GM18502 (cell line): ENCODE results near the gene LIMK2.

Experiments used
- ATAC-seq: cut with Tn5 transposase; IDR thresholded peaks from one replicate; pipeline ENCODE4 v1.9.1; 2021; ENCODE audit warnings: mild to moderate bottlenecking; ENCODE audit not compliant: unreplicated experiment, poor library complexity

Gene LIMK2

DNA sequence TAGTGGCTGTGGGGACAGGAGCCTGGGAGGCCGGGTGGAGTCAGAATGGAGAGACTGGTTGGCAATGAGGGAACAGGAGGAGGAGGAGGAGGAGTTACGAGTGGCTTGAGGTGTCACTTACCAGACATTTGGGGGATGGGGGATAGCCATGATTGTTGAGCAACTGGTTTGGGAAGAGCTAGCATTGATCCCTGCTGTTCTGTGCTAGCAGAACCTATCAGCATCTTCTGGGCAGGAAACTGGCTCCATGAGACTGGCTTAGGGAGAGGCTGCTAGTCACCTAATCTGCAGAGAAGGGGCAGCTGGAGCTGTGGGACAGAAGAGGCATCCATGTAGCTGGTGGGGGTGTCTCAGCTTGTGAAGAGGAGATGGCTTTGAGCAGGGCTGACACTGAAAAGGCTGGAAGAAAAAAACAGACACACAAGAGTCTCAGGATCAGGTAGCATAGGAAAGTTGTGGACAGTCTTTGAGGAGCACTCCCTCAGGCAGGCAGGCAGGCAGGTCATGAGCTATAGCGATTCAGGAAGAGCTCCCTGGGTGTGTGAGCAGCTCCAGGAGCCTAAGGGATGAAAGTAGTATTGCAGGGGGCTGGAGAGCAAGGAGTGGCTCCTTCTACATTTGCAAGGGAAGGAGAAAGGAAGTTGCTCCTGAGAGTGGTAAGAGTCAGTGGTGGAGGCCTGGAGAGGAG is 57.9 kb downstream of the LIMK2 start:
- ATAC-seq = no peak

- ATAC-seq = no peak
These were observed 58.9 kb downstream of the LIMK2 start for GRCh38 chr22:31271026-31271425.

DNA sequence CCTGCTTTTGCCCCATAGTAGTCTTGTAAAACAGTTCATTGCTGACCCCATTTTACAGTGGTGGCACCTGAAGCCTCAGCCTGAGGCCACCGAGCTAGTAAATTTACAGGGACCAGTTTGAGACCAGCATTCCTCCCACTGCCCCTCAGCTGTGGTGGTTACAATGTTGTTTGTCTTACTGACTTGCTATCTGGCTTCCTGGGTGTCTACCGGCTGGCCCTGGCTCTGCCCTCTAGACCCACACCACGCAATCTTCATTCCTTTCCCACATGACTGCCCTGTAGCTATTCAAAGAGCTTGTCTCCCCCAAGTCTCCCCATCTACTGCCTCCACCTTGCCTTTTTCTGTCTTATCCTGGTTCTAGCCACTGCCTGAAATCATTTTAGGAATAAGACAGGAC is 59.4 kb downstream of the LIMK2 start:
- ATAC-seq = no peak

DNA sequence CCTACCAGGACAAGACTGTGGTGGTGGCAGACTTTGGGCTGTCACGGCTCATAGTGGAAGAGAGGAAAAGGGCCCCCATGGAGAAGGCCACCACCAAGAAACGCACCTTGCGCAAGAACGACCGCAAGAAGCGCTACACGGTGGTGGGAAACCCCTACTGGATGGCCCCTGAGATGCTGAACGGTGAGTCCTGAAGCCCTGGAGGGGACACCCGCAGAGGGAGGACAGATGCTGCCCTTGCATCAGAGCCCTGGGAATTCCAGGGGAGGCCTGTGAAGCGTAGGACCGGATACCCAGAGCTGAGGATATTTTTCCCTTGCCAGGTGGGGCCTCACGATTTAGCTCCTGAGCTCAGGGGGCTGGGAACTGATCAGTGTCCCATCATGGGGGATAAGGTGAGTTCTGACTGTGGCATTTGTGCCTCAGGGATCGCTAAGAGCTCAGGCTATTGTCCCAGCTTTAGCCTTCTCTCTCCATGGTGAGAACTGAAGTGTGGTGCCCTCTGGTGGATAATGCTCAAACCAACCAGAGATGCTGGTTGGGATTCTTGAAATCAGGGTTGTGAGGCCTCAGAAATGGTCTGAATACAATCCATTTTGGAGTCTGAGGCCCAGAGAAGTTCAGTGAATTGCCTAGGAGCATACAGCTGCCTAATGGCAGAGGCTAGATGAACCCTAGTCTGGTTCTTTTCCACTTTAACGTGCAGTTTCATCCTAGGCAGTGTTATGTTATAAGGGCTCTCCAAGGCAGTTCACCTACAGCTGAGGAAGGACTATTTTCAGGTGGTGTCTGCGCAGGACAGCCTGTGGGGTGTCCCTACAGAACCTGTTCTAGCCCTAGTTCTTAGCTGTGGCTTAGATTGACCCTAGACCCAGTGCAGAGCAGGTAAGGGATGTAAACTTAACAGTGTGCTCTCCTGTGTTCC is 60.7 kb downstream of the LIMK2 start:
- no peak for ATAC-seq

GRCh38 chr22:31274017-31274416 is 61.9 kb downstream of the LIMK2 start:
- no peak for ATAC-seq

DNA sequence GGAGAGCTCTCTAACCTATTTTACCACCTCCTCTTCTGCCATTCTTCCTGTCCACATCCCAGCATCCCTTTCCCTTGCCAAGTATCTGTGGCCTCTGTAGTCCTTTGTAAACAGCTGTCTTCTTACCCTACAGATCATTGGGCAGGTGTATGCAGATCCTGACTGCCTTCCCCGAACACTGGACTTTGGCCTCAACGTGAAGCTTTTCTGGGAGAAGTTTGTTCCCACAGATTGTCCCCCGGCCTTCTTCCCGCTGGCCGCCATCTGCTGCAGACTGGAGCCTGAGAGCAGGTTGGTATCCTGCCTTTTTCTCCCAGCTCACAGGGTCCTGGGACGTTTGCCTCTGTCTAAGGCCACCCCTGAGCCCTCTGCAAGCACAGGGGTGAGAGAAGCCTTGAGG is 62.9 kb downstream of the LIMK2 start:
- no peak for ATAC-seq

DNA sequence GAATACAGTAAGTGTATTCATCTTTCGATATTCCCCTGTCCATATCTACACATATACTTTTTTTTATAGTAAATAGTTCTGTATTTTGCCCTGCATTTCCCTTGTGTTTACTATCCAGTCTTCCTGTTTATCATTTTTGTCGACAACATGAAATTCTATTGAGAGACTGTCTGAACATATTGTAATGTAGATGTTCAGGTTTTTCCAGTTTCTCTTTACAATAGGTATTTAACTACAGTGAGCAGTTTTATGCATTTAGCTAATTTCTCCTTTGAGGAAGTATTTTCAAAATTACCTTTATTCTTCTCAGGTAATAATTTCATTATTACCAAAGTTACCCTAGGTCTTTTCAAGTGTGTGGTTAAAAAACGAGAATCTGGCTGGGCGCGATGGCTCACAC is 63.5 kb downstream of the LIMK2 start:
- ATAC-seq = no peak

GRCh38 chr22:31276426-31277167 is 64.5 kb downstream of the LIMK2 start:
- ATAC-seq = no peak

- ATAC-seq = no peak
These were observed 65.6 kb downstream of the LIMK2 start for GRCh38 chr22:31277741-31278140.

- ATAC-seq = no peak
These were observed 66.1 kb downstream of the LIMK2 start for GRCh38 chr22:31278151-31278621.

GRCh38 chr22:31278626-31279326 is 66.7 kb downstream of the LIMK2 start:
- ATAC-seq = no peak

DNA sequence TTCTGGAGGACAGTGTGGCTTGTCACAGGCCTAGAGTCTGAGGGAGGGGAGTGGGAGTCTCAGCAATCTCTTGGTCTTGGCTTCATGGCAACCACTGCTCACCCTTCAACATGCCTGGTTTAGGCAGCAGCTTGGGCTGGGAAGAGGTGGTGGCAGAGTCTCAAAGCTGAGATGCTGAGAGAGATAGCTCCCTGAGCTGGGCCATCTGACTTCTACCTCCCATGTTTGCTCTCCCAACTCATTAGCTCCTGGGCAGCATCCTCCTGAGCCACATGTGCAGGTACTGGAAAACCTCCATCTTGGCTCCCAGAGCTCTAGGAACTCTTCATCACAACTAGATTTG is 67.2 kb downstream of the LIMK2 start:
- ATAC-seq = no peak

GRCh38 chr22:31279821-31280505 is 67.9 kb downstream of the LIMK2 start:
- ATAC-seq = no peak

- no peak for ATAC-seq
These were observed 69.6 kb downstream of the LIMK2 start for GRCh38 chr22:31281733-31282132.

DNA sequence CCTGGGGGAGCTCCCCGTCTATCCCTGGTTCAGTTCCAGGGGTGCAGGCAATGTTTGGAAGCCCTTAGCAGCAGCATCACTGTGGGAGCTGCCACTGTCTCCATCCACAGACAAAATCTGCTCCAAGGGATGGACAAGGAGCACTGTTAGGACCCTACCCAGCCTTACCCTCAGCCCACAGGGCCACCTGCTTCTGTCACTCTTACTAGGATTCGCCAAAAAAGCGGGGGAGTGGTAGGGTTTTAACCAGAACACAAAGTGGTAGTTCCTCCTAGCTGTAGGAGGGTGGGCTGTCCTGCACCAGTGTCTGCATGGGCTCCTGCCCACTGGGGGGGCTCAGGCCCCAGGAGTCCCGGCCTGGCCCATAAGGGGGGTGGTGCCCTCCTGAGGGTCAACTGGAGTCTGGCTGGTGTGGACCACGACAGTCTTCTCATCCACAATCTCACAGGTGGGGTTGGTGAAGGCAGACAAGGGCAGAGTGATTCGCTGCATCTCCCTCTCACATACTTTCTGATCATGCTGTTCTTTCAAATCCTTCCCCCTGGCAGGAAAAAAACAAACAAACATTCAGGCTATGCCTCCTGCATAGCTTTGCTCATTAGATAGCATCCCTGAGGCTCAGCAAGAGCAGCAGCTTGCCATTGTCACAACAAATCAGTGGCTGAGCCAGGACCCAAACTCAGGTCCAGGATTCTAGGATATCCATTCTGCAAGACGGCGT is 70.8 kb downstream of the LIMK2 start:
- ATAC-seq = no peak

GRCh38 chr22:31284281-31285155 is 72.4 kb downstream of the LIMK2 start:
- no peak for ATAC-seq

DNA sequence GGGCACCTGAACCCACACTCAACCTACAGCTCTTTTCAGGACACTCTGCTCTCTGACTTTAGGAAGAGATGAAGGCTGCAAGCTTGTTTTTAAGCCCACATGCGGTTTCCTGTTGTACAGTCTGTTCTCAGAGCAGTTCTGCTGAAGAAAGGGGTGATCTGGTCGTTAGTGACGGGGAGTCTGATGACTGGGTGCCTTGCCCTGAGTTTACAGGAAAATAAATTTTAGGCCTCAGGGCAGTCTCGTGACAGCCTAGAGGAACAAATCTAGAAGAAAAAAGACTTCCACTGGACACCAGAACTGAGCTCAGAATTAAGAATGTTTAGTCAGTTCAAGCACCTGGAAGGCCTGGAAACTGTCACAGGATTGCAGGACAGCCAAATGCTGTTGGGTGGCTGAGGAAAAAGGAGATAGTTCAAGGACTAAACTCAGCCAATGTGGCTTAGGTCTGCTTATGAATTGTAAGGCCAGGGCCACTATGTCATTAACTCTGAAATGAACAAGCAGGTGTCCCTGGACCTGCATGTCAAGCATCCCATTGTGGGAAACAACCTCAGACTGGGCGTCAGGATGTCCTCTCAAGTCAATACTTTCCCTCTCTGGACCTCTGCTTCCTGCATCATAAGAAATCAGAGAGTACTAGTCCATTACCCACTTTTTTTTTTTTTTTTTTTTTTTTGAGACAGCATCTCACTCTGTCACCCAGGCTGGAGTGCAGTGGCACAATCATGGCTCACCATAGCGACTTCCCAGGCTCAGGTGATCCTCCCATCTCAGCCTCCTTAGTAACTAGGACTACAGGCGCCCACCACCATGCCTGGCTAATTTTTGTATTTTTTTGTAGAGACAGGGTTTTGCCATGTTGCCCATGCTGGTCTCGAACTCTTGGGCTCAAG is 74.5 kb downstream of the LIMK2 start:
- ATAC-seq = no peak
